Raji (cell line): Measurements from ENCODE around the gene OR8S1.

Experiments
- POLR2A ChIP-seq: IDR thresholded peaks from 2 replicates; pipeline ENCODE4 v1.6.1; 2011; ENCODE audit warnings: low read depth, low read length, control low read depth; ENCODE audit not compliant: insufficient read depth

Gene OR8S1

DNA sequence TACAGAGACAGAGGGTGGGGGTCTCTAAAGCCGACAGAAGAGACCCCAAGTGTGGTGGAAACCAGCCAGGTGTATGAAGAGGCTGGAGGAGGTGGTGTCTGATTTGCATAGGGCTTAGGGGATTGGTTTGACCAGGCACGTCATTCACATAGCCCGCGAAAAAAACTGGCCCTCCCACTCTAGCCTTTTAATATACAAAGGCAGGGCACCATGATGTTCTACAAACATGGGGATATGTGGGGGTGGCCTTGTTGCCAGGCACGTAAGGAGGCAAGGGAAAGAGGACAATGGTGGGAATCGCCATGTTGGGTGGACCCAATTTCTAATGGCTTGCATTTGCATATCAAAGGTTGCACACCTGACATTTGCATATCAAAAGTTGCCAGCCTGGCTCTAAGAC is 31.2 kb downstream of the OR8S1 start:
- TF ChIP-seq POLR2A = no peak

DNA sequence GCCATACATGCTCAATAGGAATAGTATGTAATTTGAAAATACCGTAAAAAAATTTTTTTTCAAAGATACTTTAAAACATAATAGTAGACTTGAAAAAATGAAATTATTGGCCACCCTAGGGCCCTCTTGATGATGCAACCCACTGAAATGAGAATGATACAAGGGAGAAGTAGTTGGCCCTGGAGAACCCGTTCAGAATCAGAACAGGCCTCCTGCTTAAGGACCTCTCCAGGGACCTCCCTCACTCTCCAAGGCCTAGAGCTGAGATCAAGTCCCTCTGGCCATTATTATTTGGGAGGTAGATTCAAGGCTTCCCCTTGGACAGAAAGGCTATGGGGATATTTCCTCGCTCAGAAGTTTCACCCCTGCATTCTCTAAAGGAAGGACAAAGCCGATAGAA is 32.5 kb downstream of the OR8S1 start:
- no peak for TF ChIP-seq POLR2A

DNA sequence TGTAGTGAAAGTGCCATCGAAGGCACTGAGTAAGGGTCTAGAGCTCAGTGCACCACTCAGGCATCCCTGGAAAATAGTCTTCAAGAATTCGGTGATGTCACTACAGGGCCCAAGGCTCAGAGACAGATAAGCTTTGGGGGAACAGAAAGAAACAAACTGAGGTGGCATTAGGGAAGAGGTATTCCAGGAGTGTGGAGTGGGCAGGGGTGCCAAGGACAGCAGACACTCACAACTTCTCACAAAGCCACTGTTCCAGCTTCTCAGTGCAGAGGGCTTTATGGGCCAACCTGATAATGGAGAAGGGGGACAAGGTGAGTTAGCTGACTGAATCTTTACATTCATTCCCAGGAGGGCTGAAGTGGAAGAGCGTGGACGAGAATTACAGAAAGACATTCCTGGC is 42.3 kb downstream of the OR8S1 start:
- TF ChIP-seq POLR2A = no peak

DNA sequence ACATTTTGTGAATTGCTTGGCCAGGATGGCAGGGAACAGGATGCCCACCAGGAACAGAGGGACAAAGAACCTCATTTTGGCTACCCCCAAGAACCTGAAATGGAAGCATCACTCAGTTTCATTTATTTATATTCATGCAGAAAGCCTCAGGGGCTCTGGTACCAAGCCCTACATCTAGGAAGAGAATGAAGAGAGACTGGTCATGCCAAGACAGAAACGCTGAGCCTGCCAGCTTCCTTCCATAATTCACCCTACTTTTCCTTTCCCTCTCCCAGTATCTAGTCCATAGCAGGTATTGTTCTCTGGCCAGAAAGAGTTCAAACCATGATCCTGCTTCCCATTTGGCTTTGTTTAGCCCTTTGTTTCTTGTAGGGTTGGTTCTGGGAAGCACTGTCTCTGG is 44.5 kb downstream of the OR8S1 start, which contains the start of gene LALBA:
Gene LALBA (minus strand): TSS at position 101 of the 400 bp plus-strand sequence. CDS start 26 bp downstream, at position 75.
- TF ChIP-seq POLR2A = no peak

DNA sequence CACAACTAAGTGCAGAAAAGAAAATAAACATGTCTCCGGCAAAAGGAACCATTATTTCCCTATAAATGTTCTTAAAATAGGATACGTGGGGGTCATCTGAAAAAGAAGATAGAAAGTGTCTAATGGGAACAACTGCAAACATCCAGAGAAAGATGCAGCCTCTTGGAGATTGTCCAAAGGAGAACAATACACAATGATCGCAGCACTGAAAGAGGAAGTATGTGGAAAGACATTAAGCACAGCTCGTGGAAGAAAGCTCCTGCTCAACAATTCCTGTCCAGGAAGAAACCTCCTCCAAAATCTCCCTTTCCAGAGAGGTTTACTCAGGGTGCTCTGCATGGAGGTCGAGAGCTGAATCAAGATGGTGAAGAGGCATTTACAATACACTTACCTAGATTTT is 46.9 kb downstream of the OR8S1 start:
- no peak for TF ChIP-seq POLR2A
